Rectal smooth muscle tissue (tissue), 1 donor: Measurements from ENCODE around the gene PAX2.
"Not testable (repeated sequence)": the region's sequence is repeated elsewhere in the genome, so short reads cannot be mapped to it uniquely, and the experiment has no call there.

Source experiments
- H3K27ac ChIP-seq: one replicate; pipeline ENCODE4 v1.7.0; 2013; ENCODE audit warnings: low read depth, low read length, inconsistent platforms
- H3K27me3 ChIP-seq: one replicate; pipeline ENCODE4 v1.7.0; 2013; ENCODE audit warnings: low read length; ENCODE audit not compliant: control insufficient read depth, insufficient read depth
- H3K36me3 ChIP-seq: one replicate; pipeline ENCODE4 v1.7.0; 2013; ENCODE audit warnings: low read length; ENCODE audit not compliant: control insufficient read depth, insufficient read depth
- H3K4me1 ChIP-seq: one replicate; pipeline ENCODE4 v1.7.0; 2013; ENCODE audit warnings: low read length; ENCODE audit not compliant: control insufficient read depth, insufficient read depth
- H3K4me3 ChIP-seq: one replicate; pipeline ENCODE4 v1.7.0; 2013; ENCODE audit warnings: low read length
- H3K9ac ChIP-seq: one replicate; pipeline ENCODE4 v1.7.0; 2013; ENCODE audit warnings: low read length

The PAX2 gene

GRCh38 chr10:100744987-100745881 is at the start of gene PAX2:
Gene PAX2, plus strand, starts transcription at chr10:100745582. Its CDS starts 679 bp downstream, at chr10:100746261.
- no peaks in the 10 kb centered on the region for H3K36me3 ChIP-seq
- H3K9ac ChIP-seq, result no peak within 1 kb of the TSS
- H3K27ac ChIP-seq, result no peak within 1 kb of the TSS
- peaks cover 84% of the 10 kb centered on the region for H3K27me3 ChIP-seq
- peak within 1 kb of the TSS; percentile 41 for H3K4me3 ChIP-seq
- H3K4me1 ChIP-seq, result peaks cover 5% of the 10 kb centered on the region

GRCh38 chr10:100696477-100696901 is 48.9 kb upstream of the PAX2 start:
- Histone ChIP-seq H3K27ac (no peak overlapping the region), H3K9ac (no peak overlapping the region), H3K27me3 (no peaks in the 10 kb centered on the region), H3K4me3 (no peak overlapping the region), H3K36me3 (no peaks in the 10 kb centered on the region), H3K4me1 (no peaks in the 10 kb centered on the region)

DNA sequence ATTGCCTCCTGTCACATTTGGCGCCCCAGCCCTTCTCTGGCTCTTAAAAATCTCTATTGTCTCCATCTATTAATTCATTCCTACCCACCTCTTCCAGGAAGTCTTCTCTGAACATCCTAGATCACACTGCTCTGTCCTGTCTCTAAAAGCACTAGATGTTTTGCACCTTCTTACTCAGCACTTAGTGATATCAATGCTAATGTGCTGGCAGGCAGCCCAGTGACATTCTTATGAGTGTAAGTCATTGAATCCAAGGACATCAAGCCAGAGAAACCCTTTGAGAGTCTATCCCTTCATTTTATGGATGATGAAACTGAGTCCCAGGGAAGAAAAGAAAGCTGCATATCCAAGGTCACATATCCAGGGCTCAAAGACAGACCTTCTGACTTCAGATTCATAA is 48.3 kb upstream of the PAX2 start:
- Histone ChIP-seq H3K9ac (no peak overlapping the region), H3K4me3 (no peak overlapping the region), H3K27me3 (no peaks in the 10 kb centered on the region), H3K36me3 (no peaks in the 10 kb centered on the region), H3K4me1 (no peaks in the 10 kb centered on the region), H3K27ac (no peak overlapping the region)

DNA sequence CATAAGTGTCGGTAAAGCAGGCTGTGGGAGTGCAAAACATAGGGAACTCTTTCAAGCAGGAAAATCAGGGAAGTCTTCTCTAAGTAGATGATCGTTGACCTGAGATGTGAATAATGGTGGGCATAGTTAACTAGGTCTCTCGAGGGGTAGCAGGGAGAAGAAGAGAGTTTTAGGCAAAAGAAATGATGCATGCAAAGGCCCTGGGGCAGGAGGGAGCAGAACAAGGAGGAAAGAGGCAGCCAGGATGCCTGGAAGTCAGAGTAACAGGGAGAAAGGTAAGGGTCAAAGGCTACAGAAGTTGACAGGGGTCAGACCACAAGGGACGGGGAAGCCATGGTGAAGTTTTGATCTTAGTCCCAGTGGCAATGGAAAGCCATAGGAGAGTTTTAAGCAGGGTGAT is 47.8 kb upstream of the PAX2 start:
- no peak overlapping the region for H3K4me3 ChIP-seq
- no peak overlapping the region for H3K9ac ChIP-seq
- H3K27ac ChIP-seq, result no peak overlapping the region
- H3K27me3 ChIP-seq, result no peaks in the 10 kb centered on the region
- no peaks in the 10 kb centered on the region for H3K4me1 ChIP-seq
- H3K36me3 ChIP-seq, result no peaks in the 10 kb centered on the region

DNA sequence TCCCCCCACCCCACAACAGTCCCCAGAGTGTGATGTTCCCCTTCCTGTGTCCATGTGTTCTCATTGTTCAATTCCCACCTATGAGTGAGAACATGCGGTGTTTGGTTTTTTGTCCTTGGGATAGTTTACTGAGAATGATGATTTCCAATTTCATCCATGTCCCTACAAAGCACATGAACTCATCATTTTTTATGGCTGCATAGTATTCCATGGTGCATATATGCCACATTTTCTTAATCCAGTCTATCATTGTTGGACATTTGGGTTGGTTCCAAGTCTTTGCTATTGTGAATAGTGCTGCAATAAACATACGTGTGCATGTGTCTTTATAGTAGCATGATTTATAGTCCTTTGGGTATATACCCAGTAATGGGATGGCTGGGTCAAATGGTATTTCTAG is 43.7 kb upstream of the PAX2 start:
- H3K36me3 ChIP-seq, H3K4me3 ChIP-seq, H3K4me1 ChIP-seq, H3K27me3 ChIP-seq, H3K27ac ChIP-seq, H3K9ac ChIP-seq: not testable (repeated sequence)

GRCh38 chr10:100705139-100705538 is 40.2 kb upstream of the PAX2 start:
- Histone ChIP-seq H3K9ac (no peak overlapping the region), H3K4me1 (no peaks in the 10 kb centered on the region), H3K27ac (no peak overlapping the region), H3K36me3 (no peaks in the 10 kb centered on the region), H3K4me3 (no peak overlapping the region), H3K27me3 (peaks cover 7% of the 10 kb centered on the region)

DNA sequence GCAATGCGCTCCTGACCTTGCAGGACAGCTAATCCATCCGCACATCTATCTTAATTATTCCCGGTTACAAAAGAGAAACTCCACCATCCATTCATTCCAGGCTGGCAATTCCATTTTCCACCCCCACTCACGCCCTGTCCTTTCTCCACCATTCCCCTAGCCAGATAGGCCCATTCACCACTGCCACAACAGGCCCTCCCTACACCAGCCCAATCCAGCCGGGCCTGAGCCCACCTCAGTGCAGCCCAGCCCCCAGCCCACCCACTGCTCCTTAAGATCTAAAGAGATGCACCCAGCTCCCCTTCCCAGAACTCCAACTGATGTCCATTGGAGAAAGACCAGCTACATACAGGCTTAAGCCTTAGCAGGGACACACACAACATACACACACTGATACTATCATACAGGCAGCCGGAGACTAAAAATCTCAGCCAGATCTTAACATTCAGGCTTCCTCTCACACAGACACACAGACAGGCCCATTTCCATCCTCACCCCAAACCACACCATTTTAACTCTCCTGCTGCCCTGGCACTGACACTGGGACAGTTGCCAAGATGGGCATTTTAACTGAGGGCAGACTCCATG is 38.0 kb upstream of the PAX2 start:
- H3K27me3 ChIP-seq, result peaks cover 25% of the 10 kb centered on the region
- no peaks in the 10 kb centered on the region for H3K36me3 ChIP-seq

DNA sequence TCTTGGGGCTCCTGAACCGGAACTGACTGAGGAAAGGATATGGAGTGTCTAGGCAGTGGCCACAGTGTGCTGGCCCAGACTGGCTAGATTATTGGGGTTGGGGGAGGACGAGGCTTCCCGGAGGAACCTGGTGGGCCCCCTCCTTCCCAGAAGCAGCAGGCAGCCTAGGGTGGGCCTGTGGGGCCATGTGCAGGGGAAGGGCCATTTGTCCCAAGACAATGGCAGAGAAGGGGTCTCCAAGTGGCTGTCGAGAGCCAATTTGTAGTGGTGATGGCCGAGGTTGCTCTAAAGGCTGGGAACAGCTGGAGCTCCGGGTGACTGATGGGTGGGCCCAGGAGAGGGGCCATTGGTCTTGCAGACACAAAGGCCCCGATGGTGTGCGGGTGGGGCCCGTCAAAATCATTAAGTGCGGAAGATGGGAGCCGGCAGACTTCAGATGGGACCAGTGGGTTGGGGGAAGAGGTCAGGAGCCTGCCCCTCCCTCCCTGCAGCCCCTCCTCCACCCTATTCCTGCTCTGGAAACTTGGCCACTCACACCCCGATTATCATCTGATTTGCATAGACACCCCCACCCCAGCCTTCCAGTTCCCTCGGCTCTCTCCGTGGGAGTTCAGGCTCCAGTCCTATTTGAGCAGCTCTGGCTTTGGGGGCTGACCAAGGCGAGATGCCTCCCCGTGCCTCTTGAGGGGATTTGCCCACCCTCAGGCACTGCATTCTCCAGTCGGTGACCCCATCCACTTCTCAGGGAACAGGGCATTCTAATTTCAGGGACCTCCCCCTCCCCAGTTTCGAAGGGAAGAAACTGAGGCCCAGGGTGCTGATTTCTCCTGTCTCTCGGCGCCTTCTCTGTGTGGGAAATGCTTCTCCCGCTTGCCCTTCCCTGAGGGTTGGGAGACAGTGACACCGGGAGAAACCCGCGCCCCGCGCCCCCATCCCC is 36.0 kb upstream of the PAX2 start:
- H3K36me3 ChIP-seq, result no peaks in the 10 kb centered on the region
- no peak overlapping the region for H3K4me3 ChIP-seq
- no peaks in the 10 kb centered on the region for H3K4me1 ChIP-seq
- H3K27ac ChIP-seq, result no peak overlapping the region
- peaks cover 39% of the 10 kb centered on the region for H3K27me3 ChIP-seq
- H3K9ac ChIP-seq, result no peak overlapping the region

More for the DNA sequence above, 38.0 kb upstream of the PAX2 start:
- H3K27ac ChIP-seq, result no peak overlapping the region
- H3K4me1 ChIP-seq, result no peaks in the 10 kb centered on the region
- no peak overlapping the region for H3K4me3 ChIP-seq
- H3K9ac ChIP-seq, result no peak overlapping the region

- H3K36me3 ChIP-seq, result no peaks in the 10 kb centered on the region
- H3K27ac ChIP-seq, result no peak overlapping the region
- H3K4me1 ChIP-seq, result no peaks in the 10 kb centered on the region
- no peak overlapping the region for H3K4me3 ChIP-seq
- no peak overlapping the region for H3K9ac ChIP-seq
- peaks cover 48% of the 10 kb centered on the region for H3K27me3 ChIP-seq
Measured at GRCh38 chr10:100710151-100710871, 35.1 kb upstream of the PAX2 start.

GRCh38 chr10:100713049-100713858 is 32.1 kb upstream of the PAX2 start:
- Histone ChIP-seq H3K9ac (no peak overlapping the region), H3K36me3 (no peaks in the 10 kb centered on the region), H3K27me3 (peaks cover 53% of the 10 kb centered on the region), H3K4me3 (no peak overlapping the region), H3K4me1 (no peaks in the 10 kb centered on the region), H3K27ac (no peak overlapping the region)

DNA sequence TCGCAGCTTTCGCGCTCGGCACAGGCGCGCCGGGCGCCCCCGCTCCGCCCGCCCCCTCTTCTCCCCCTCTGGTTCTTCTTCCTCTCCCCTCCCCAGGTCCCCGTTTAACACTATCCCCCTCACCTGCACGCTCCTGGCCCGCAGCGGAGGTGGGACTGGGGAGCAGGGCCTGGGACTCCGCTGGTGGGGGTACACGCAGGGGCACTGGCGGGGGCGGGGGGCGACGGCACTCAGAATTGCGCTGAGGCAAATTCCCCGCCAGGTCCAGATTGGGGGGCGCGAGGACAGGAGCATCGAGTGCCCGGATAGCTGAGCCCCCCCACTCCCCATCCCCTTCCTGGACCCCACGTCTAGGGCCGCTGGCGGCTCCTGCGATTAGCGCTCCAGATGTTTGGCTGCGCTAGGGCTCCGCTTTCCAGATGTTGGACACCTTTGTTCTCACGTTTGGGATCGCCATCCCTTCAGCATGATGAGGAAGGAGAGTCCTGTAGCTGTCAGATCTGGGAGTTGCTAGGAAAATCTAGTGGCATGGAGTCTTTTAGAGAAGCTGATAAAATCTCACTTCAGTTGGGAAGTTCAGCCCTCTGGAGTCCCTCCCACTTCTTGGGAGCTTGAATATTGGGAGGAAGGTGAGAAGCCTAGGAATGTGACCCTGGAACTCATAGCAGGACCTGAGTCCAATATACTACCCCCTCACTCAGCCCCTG is 31.4 kb upstream of the PAX2 start:
- peaks cover 53% of the 10 kb centered on the region for H3K27me3 ChIP-seq
- H3K36me3 ChIP-seq, result no peaks in the 10 kb centered on the region
- no peak overlapping the region for H3K4me3 ChIP-seq
- H3K27ac ChIP-seq, result no peak overlapping the region
- no peak overlapping the region for H3K9ac ChIP-seq
- no peaks in the 10 kb centered on the region for H3K4me1 ChIP-seq
